NCI-H524 (cell line): Measurements from ENCODE around the gene DRC7.
A peak's percentile ranks its signal among the peaks of the same experiment; 100 is the strongest.
"Not testable (repeated sequence)": the region's sequence is repeated elsewhere in the genome, so short reads cannot be mapped to it uniquely, and the experiment has no call there.

Source experiments
- DNase-seq, 2 experiments: peaks; one replicate each; lab custom pipeline; 2025; lab: John Stamatoyannopoulos, UW

The DRC7 gene

GRCh38 chr16:57660715-57661463, 33.7 kb upstream of the DRC7 start:
- no peak for DNase-seq

DNA sequence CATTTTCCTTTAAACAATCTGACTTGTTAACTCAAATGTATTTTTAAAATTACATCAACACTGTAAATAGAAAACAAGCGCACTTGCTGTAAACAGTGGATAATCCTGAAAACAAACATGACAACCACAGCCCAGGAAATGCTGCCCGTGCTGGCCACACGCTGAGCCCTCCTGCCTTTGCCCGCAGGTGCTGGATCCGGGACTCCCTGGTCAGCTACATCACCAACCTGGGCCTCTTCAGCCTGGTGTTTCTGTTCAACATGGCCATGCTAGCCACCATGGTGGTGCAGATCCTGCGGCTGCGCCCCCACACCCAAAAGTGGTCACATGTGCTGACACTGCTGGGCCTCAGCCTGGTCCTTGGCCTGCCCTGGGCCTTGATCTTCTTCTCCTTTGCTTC, 33.1 kb upstream of the DRC7 start:
- no peak for DNase-seq

DNA sequence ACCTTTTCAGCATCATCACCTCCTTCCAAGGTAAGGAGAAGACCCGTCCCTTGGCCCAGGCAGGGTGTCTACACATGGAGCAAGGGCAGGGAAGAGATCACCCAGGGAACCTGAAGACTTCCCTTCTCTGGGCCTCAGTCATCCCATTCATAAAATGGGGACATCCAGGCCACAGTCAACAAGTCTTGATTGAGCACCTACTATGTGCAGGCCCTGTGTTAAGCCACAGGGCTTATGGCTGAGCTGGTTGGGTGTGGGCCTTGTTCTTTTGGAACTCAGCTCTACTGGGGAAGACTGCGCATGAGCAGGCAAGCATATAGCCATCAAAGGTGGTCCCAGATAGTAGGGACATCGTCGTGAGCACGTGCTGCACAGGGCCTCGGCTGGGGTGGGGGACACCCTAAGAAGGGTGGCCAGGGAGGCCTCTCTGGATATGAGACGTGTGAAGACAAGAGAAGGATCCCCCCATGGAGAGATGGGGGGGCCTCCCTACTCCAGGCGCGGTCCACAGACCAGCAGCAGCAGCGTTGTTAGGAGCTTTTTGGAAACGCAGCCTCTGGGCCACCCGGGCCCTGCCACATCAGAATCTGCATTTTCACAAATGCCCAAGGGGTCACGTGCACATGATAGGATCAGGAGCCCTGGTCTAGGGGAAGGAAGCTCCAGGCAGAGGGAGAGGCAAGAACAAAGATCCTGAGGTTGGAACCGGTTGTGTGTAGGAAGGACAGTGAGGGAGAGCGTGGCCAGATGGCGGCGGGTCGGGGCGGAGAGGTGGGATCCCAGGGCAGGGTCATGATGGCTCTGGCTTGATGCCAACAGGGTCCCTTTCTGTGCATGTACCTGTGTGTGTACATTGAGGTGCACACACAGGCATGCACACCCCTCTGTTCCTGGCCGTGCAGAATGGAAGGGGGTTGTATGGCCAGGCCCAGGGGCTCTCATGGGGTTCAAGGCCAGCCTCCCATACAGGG, 32.4 kb upstream of the DRC7 start:
- DNase-seq: no peak

DNA sequence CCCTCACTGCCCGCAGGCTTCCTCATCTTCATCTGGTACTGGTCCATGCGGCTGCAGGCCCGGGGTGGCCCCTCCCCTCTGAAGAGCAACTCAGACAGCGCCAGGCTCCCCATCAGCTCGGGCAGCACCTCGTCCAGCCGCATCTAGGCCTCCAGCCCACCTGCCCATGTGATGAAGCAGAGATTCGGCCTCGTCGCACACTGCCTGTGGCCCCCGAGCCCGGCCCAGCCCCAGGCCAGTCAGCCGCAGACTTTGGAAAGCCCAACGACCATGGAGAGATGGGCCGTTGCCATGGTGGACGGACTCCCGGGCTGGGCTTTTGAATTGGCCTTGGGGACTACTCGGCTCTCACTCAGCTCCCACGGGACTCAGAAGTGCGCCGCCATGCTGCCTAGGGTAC, 31.2 kb upstream of the DRC7 start:
- DNase-seq: no peak

DNA sequence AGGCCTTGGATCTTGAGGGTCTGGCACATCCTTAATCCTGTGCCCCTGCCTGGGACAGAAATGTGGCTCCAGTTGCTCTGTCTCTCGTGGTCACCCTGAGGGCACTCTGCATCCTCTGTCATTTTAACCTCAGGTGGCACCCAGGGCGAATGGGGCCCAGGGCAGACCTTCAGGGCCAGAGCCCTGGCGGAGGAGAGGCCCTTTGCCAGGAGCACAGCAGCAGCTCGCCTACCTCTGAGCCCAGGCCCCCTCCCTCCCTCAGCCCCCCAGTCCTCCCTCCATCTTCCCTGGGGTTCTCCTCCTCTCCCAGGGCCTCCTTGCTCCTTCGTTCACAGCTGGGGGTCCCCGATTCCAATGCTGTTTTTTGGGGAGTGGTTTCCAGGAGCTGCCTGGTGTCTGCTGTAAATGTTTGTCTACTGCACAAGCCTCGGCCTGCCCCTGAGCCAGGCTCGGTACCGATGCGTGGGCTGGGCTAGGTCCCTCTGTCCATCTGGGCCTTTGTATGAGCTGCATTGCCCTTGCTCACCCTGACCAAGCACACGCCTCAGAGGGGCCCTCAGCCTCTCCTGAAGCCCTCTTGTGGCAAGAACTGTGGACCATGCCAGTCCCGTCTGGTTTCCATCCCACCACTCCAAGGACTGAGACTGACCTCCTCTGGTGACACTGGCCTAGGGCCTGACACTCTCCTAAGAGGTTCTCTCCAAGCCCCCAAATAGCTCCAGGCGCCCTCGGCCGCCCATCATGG, 30.5 kb upstream of the DRC7 start:
- DNase-seq: no peak

DNA sequence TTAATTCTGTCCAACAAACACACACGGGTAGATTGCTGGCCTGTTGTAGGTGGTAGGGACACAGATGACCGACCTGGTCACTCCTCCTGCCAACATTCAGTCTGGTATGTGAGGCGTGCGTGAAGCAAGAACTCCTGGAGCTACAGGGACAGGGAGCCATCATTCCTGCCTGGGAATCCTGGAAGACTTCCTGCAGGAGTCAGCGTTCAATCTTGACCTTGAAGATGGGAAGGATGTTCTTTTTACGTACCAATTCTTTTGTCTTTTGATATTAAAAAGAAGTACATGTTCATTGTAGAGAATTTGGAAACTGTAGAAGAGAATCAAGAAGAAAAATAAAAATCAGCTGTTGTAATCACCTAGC, 30.0 kb upstream of the DRC7 start:
- no peak for DNase-seq

DNA sequence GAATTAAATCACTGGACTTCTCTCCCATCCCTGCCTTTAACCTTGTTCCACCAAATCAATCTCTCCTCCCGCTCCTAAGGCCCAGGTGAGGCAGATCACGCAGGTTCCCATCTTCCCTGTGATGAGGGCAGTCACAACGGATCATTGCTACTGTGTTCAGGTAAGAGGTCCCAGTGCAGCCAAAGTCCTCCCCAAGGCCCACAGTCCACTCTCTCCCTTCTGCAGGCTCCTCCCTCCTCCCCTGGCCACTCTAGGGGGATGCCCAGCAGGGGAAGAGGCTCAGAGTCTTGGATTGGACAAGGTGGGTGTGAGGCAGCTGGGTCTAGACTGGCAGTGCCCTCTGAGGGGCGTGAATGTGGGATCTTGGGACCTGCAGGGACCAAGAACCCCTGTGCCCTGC, 29.1 kb upstream of the DRC7 start:
- DNase-seq: no peak

GRCh38 chr16:57666353-57667047, 28.1 kb upstream of the DRC7 start:
- no peak for DNase-seq

GRCh38 chr16:57667048-57667525, 27.5 kb upstream of the DRC7 start:
- DNase-seq: no peak

- no peak for DNase-seq
These were observed 26.9 kb upstream of the DRC7 start for GRCh38 chr16:57667526-57668262.

GRCh38 chr16:57668263-57668571, 26.4 kb upstream of the DRC7 start, which contains the start of gene ADGRG3:
TSS of gene ADGRG3 (plus strand) at chr16:57668306. CDS start at chr16:57668348, 42 bp downstream.
- no peak for DNase-seq

DNA sequence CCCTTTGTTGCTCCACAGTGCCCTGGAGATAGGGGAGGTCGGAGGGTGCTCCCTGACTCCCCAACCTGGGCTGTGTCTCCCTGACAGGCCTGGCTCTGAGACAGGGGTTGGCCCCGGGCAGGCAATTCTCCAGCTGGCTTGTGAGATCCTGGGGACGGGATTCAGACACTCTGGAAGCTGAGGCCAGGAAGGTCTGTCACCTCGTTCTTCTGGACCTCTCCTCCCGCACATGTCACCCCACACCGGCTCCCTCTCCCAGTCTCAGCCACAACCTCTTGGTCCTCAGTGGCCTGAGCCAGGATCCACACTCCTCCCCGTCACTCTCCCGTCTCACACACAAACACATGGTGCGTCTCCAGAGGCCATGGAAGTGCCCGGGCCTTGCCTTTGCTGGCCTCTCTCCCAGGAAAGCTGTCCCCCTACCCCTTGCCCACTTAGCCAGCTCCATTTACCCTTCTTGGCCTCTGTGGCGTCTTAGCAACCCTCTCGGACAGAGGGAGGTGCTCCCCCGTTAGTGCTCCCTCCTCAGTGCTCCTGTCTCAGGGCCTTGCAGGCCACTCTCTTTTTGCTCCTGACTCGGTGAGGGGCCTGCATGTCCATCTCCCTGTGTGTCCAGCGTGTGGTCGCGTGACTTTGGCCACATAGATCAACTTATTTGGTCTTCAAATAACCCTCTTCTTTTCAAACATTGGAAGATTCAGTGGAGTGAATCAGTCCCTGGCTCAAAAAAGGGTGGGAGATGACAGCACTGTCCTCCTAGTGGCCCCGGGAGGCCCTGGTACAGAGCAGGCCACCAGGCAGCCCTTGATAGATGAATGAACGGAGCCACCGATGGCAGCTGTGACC, 25.8 kb upstream of the DRC7 start:
- DNase-seq: no peak

DNA sequence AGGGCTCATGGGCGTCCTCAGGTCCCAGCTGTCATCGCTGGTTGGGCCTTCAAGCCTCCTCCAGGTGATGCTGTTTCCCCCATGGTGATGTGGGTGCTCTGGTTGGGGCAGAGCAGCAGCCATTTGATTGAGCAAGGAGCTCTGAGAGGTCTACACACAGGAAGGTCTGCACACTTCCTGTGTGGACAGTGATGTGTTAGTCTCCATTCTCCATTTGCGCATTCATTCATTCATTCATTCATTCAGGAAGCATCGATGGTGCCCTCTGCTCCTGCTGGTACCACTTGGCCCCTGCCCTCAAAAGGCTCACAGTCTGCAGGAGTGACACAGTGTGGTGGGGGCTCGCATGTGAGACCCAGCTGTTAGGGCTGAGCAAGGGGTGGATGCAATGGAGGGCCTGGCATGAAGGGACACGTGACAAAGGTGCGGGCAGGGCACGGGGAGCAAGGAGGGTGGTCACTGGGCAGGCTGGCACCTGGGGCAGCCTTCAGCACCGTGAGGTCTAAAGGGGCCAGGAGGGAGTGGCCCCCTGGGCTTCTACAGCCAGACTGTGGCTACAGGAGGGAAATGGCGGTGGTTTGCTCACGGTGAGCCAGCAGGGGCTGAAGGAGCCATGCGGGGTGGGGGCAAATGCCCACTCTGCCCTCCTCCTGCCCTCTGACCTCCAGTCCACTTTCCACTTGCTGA, 25.0 kb upstream of the DRC7 start:
- peak in 1 of 2 experiments; percentile 25 for DNase-seq

GRCh38 chr16:57670196-57670595, 24.4 kb upstream of the DRC7 start:
- DNase-seq: no peak

DNA sequence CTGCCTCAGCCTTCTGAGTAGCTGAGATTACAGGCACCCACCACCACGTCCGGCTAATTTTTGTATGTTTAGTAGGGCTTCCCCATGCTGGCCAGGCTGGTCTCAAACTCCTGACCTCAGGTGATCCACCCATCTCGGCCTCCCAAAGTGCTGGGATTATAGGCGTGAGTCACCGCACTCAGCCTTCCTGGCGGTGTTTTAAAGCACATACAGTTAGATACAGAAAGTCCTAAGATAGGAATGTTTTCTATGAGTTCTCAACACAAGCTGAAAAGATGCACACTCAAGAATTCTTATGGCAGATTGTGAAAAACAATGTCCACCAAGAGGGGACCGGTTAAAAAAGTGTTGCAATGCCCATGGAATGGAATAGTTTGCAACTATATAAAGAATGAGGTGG, 23.2 kb upstream of the DRC7 start:
- not testable (repeated sequence) for DNase-seq

DNA sequence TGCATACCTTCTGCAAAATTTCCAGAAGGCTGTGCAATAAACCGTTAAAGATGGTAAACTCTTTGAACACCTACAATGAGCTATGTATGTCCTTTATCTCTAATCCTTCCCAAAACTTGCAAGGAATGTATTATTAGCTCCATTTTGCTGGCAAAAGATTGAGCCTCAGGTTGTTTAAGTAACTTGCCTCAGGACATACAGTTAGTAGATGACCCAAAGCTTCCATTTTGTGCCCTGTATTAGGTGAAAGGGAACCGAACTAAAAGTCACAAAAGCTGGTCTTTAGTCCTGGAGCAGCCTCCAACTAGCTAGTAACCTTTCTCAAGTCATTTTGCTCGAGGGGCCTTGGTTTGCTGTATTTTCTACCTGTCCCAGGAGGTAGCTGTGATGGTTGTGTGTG, 22.2 kb upstream of the DRC7 start:
- no peak for DNase-seq

DNA sequence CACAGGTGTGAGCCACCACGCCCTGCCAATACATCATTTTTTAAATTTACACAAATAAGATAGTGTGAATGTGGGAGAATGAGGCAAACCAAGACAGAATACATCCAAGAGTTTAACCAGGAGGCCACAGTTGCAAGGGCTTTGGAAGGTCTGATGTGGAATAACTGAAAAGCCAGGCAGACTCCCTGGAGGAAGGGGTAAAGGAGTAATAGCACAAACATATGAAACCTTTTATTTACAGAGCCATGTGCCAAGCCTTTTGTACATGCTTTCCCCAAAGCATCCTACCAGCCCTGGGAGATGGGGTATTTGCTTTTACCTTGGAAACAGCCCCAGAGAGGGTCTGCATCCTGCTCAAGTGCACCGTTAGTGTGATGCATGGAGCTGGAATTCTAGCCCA, 21.8 kb upstream of the DRC7 start:
- no peak for DNase-seq

- DNase-seq: peak in 1 of 2 experiments; percentile 35
These were observed 18.7 kb upstream of the DRC7 start for GRCh38 chr16:57675741-57676551.
